GM12872 (cell line): ENCODE results near the gene SLC25A1.

ENCODE experiments used
- CTCF ChIP-seq: IDR thresholded peaks from 3 replicates; pipeline ENCODE4 v1.5.1; 2011; ENCODE audit warnings: low read depth, mild to moderate bottlenecking, low read length, moderate library complexity; ENCODE audit not compliant: insufficient read depth

The SLC25A1 gene

GRCh38 chr22:19213001-19213400 lies 34.5 kb upstream of the SLC25A1 start:
- no peak for TF ChIP-seq CTCF

GRCh38 chr22:19212302-19212870 lies 33.9 kb upstream of the SLC25A1 start:
- no peak for TF ChIP-seq CTCF

DNA sequence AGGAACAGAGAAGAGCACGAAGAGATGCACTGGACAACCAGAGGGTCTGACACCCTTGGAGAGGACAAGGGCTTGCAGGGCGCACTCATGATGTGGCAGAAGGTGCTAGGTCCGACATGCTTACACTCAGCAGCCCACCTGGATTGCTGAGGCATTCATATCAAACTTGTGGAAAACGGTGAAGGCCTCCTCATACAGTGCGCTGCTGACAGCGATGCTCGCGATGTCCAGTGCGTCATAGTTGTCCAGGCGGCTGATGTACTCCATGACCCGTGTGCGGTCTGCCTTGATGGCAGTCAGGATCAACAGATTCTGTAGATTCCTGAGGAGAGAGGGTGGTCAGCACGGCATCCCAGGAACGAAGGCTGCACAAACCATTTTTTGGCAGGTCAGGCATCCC lies 31.7 kb upstream of the SLC25A1 start:
- no peak for TF ChIP-seq CTCF

- no peak for TF ChIP-seq CTCF
These were observed 29.8 kb upstream of the SLC25A1 start for GRCh38 chr22:19208287-19208847.

DNA sequence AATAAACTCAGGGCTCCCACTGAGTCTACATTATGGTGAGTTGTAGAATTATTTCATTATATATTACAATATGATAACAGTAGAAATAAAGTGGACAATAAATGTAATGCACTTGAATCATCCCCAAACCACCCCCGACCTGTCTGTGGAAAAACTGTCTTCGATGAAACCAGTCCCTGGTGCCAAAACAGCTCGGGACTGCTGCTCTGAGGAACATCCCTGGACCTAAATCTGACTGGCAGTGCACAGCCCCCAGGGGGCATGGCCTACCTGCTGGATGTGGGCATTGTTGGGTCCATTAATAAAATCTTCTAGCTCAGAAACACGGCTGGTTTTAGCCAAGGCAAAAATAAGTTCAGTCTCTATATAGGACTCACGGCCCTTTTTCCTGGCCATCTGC lies 29.3 kb upstream of the SLC25A1 start:
- TF ChIP-seq CTCF = no peak

DNA sequence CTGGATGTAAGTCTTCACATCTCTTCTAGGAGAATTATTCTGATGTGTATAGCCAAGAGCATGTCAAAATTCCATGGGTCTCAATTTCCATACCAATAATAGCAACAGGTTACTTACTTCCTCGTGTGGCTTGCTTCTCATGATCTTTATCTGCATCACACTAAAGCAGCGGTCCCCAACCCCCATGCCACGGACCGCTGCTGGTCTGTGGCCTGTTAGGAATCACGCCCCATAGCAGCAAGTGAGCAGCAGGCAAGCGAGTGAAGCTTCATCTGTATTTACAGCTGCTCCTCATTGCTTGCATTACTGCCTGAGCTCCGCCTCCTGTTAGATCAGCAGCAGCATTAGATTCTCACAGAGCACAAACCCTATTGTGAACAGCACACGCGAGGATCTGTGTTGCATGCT lies 28.9 kb upstream of the SLC25A1 start:
- no peak for TF ChIP-seq CTCF

GRCh38 chr22:19206287-19206686 lies 27.8 kb upstream of the SLC25A1 start:
- TF ChIP-seq CTCF = no peak

DNA sequence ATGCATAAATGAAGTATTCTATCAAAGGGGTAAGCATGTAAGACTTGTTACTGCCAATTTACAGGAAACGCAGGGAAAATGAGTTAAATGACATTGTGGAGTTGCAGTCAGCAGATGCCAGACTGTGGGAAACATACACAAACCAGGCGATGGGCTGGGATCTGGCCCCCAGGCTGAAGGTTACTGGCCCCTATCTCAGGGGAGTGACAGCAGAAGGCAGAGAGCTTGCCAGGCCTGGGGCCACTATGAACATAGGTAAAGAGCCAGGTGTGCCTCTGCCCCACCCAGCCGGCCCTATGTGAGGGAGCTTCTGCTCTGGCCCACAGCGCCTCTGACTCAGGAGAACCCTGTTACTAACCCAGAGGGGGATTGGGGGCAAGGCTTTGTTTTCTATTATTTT lies 26.1 kb upstream of the SLC25A1 start:
- TF ChIP-seq CTCF = no peak
